IPS-NIHi7 (cell line): ENCODE results near the gene APP.

Experiments used
- DNase-seq: peaks from one replicate; pipeline ENCODE4 v3.0.0; 2012; ENCODE audit warnings: mixed read lengths; ENCODE audit errors: extremely low spot score

The APP gene

GRCh38 chr21:25872271-25872670, 298.3 kb downstream of the APP start:
- DNase-seq, result peak; percentile 33

GRCh38 chr21:25871566-25871965, 299.0 kb downstream of the APP start:
- DNase-seq, result no peak

- no peak for DNase-seq
Measured at GRCh38 chr21:25870084-25870483, 300.5 kb downstream of the APP start.

- DNase-seq, result no peak
Measured at GRCh38 chr21:25867061-25867460, 303.5 kb downstream of the APP start.

- DNase-seq, result no peak
Measured at GRCh38 chr21:25863747-25864146, 306.8 kb downstream of the APP start.

- DNase-seq, result no peak
Measured at GRCh38 chr21:25863031-25863430, 307.5 kb downstream of the APP start.

GRCh38 chr21:25862596-25862995, 308.0 kb downstream of the APP start:
- peak; percentile 58 for DNase-seq

- DNase-seq, result no peak
Measured at GRCh38 chr21:25862112-25862511, 308.5 kb downstream of the APP start.

- DNase-seq, result no peak
Measured at GRCh38 chr21:25859235-25859929, 311.2 kb downstream of the APP start.

- DNase-seq, result no peak
Measured at GRCh38 chr21:25858325-25858724, 312.2 kb downstream of the APP start.

GRCh38 chr21:25857308-25858074, 313.1 kb downstream of the APP start:
- DNase-seq, result no peak

GRCh38 chr21:25855576-25855975, 315.0 kb downstream of the APP start:
- no peak for DNase-seq

- no peak for DNase-seq
Measured at GRCh38 chr21:25850126-25850842, 320.3 kb downstream of the APP start.

- DNase-seq, result no peak
Measured at GRCh38 chr21:25848309-25848708, 322.3 kb downstream of the APP start.

GRCh38 chr21:25845729-25846256, 324.8 kb downstream of the APP start:
- no peak for DNase-seq

GRCh38 chr21:25842925-25843324, 327.6 kb downstream of the APP start:
- DNase-seq, result no peak

- no peak for DNase-seq
Measured at GRCh38 chr21:25838809-25839208, 331.8 kb downstream of the APP start.

GRCh38 chr21:25837533-25838265, 332.9 kb downstream of the APP start:
- no peak for DNase-seq

- DNase-seq, result no peak
Measured at GRCh38 chr21:25836396-25836795, 334.2 kb downstream of the APP start.

GRCh38 chr21:25834381-25834780, 336.2 kb downstream of the APP start:
- DNase-seq, result no peak

GRCh38 chr21:25831300-25831960, 339.1 kb downstream of the APP start:
- DNase-seq, result no peak
